ENCODE results near the gene FRMD4A.

GRCh38 chr10:14163377-14164086, 167.2 kb downstream of the FRMD4A start:
- no peak for TF ChIP-seq CTCF (IDR thresholded peaks at IDR 0.05; ENCODE audit: low read depth, low read length)
- no peak for TF ChIP-seq POLR2A (IDR thresholded peaks at IDR 0.05; ENCODE audit: extremely low read depth, insufficient read length)
- TF ChIP-seq MYC (IDR thresholded peaks at IDR 0.05; ENCODE audit: low read depth, low read length): no peak

All from NB4 (cell line).